Activated T-helper 1 cell treated with anti-CD3 and anti-CD28 coated beads, Interleukin-12 subunit alpha, Interleukin-12 subunit beta, Interleukin-2, Interleukin-4 antibody, amounts not matched to agents 30 ng/mL and 10 ng/mL and 1 ng/mL, durations not matched to agents 14 hours and 24 hours and 36 hours (primary cell): ENCODE data around the gene CNKSR3. TPM values are rescaled to one million over a fixed set of nuclear protein-coding genes. Genes with fewer than 3 reads are reported as not detected.
A peak's percentile ranks its signal among the peaks of the same experiment; 100 is the strongest.

Experiments used
- DNase-seq: peaks from one replicate; pipeline ENCODE4 v3.0.0; 2021; ENCODE audit warnings: low spot score
- H3K27ac Mint-ChIP-seq: one replicate; pipeline ENCODE4 v1.8.0; 2021; ENCODE audit warnings: mild to moderate bottlenecking, mixed read lengths
- H3K27me3 Mint-ChIP-seq: one replicate; pipeline ENCODE4 v1.8.0; 2022; ENCODE audit warnings: mild to moderate bottlenecking, moderate library complexity, mixed read lengths; ENCODE audit not compliant: insufficient read depth
- H3K36me3 Mint-ChIP-seq: one replicate; pipeline ENCODE4 v1.8.0; 2021; ENCODE audit warnings: low read depth, mixed read lengths
- H3K4me1 Mint-ChIP-seq: one replicate; pipeline ENCODE4 v1.8.0; 2021; ENCODE audit warnings: low read depth, mixed read lengths
- H3K4me3 Mint-ChIP-seq: one replicate; pipeline ENCODE4 v1.8.0; 2021; ENCODE audit warnings: mild to moderate bottlenecking, moderate library complexity, mixed read lengths
- H3K9me3 Mint-ChIP-seq: one replicate; pipeline ENCODE4 v1.8.0; 2021; ENCODE audit warnings: mixed read lengths
- intact Hi-C: fragments of 100-400 bp; cut with micrococcal nuclease; formaldehyde crosslinking; loops from one replicate; pipeline ENCODE4 v1.15.1; 2024
- total RNA-seq: library from RNA; stranded (reverse); gene quantifications from 2 replicates; pipeline ENCODE4 v1.2.3, GENCODE V29; 2022

CNKSR3 gene
- total RNA-seq, 1 donor from 2014 or later = not detected

- intact Hi-C loops = no loop called here
- H3K36me3 Mint-ChIP-seq = no peaks in the 10 kb centered on the region
- no peaks in the 10 kb centered on the region for H3K9me3 Mint-ChIP-seq
Observed at GRCh38 chr6:154358019-154358545, 152.4 kb downstream of the CNKSR3 start.

GRCh38 chr6:154356690-154357089 is 153.8 kb downstream of the CNKSR3 start, which contains the start of gene IPCEF1:
Gene IPCEF1 (minus strand): TSS chr6:154356803. CDS start chr6:154265947, 90,856 bp downstream.
- no peak within 1 kb of the TSS for H3K4me3 Mint-ChIP-seq
- DNase-seq = no peak
- H3K4me1 Mint-ChIP-seq = peaks cover 20% of the 10 kb centered on the region
- H3K36me3 Mint-ChIP-seq = no peaks in the 10 kb centered on the region
- H3K27ac Mint-ChIP-seq = no peak within 1 kb of the TSS
- intact Hi-C loops = no loop called here
- H3K27me3 Mint-ChIP-seq = peaks cover 13% of the 10 kb centered on the region
- H3K9me3 Mint-ChIP-seq = no peaks in the 10 kb centered on the region

More at GRCh38 chr6:154358019-154358545, 152.4 kb downstream of the CNKSR3 start:
- Mint-ChIP-seq H3K27me3 (peaks cover 16% of the 10 kb centered on the region), H3K27ac (no peak overlapping the region), H3K4me3 (no peak overlapping the region), H3K4me1 (peaks cover 16% of the 10 kb centered on the region)
- DNase-seq = no peak

DNA sequence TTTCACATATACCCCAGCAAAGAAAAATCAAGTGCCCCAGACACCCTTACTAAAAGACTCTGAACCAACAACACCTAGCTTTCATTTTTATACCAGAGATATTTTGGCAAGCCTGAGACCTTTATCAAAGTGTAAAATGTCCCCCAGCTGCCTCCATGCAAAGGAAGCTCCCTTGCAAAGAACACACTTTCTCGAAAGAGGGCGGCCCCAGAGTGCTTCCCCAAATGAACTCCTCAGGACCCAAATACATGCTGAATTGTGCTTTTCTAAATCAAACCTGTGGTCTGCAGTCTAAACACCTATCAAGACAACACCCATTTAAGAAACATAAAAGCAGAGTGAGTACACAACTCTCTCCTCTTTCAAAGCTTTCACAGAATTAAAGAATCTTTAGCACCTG is 154.4 kb downstream of the CNKSR3 start:
- Mint-ChIP-seq H3K9me3 (no peaks in the 10 kb centered on the region), H3K27ac (no peak overlapping the region), H3K4me1 (peaks cover 20% of the 10 kb centered on the region), H3K4me3 (no peak overlapping the region), H3K36me3 (no peaks in the 10 kb centered on the region), H3K27me3 (peaks cover 17% of the 10 kb centered on the region)
- intact Hi-C loops = no loop called here
- DNase-seq = no peak

DNA sequence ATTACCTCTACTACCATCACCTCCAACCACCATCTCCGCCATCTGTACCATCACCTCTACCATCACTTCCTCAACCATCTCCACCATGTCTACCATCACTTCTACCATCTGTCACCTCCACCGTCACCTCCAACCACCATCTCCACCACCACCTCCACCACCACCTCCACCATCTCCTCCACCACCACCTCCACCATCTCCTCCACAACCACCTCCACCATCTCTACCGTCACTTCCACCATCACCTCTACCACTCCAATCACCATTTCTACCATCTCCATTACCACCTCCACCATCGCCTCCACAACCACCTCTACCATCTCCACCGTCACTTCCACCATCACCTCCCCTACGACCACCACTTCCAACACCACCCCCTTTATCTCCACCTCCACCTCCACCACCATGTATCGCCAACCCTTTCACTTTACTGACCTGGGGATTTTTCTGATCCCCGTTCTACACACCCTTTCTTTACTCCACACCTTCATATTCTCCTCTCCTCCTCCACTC is 156.2 kb downstream of the CNKSR3 start:
- Mint-ChIP-seq H3K27ac (peak overlapping the region; percentile 7), H3K27me3 (peaks cover 19% of the 10 kb centered on the region), H3K9me3 (no peaks in the 10 kb centered on the region), H3K4me3 (no peak overlapping the region), H3K4me1 (peaks cover 20% of the 10 kb centered on the region), H3K36me3 (no peaks in the 10 kb centered on the region)
- no peak for DNase-seq
- intact Hi-C loops = loop anchor here (2.0 to 5.0 kb wide), 3 partner anchors 37 to 198 kb away; no protein-coding TSS in a partner anchor

DNA sequence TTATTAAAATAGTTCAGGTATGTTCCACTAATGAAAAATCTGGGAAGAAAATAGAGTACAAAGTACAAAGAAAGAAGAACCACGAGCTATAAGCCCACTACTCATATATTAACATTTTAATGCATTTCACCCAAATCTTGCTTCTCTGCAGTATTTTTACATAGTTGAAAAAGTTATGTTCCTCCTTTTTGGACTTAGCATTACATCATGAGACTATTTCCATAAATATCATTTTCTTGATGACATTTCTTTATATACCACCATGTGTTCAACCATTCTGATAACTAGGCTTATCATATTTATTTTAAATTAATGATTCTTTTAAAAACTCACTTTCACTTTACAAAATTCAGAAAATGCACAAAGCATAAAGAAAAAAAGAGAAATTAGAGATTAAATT is 156.9 kb downstream of the CNKSR3 start:
- DNase-seq = no peak
- intact Hi-C loops = loop anchor here (1.0 to 5.0 kb wide), 5 partner anchors 36 to 197 kb away; no protein-coding TSS in a partner anchor
- Mint-ChIP-seq H3K9me3 (peaks cover under 1% of the 10 kb centered on the region), H3K36me3 (no peaks in the 10 kb centered on the region), H3K4me3 (no peak overlapping the region), H3K27me3 (peaks cover 19% of the 10 kb centered on the region), H3K27ac (no peak overlapping the region), H3K4me1 (peaks cover 20% of the 10 kb centered on the region)

DNA sequence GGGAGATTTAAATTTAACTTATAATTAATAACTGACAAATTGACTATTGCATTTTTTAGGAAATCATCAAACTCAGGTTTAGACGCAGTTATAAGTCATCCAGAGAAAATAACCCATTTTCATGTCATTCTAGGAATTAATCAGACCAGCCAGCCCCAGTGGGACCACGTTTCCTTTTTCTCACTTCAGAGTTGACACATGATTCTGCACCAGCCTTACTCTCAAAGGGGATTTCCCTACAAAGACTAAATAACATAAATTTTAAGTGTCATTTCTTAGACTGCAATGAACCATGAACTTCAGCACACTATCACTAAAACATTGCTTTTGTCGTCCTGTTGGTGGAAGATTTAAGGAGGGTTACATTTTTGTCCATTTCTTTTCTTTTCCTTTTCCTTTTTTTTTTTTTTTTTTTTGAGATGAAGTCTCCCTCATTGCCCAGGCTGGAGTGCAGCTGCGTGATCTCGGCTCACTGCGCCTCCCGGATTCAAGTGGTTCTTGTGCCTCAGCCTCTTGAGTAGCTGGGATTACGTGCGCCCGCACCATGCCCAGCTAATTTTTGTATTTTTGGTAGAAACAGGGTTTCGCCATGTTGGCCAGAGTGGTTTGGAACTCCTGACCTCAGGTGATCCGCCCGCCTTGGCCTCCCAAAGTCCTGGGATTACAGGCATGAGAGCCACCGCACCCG is 157.4 kb downstream of the CNKSR3 start:
- no peaks in the 10 kb centered on the region for H3K36me3 Mint-ChIP-seq
- no peak overlapping the region for H3K27ac Mint-ChIP-seq
- H3K27me3 Mint-ChIP-seq = peaks cover 19% of the 10 kb centered on the region
- peaks cover 20% of the 10 kb centered on the region for H3K4me1 Mint-ChIP-seq
- H3K4me3 Mint-ChIP-seq = no peak overlapping the region
- H3K9me3 Mint-ChIP-seq = peaks cover 6% of the 10 kb centered on the region
- intact Hi-C loops = loop anchor here (1.0 to 5.0 kb wide), 4 partner anchors 36 to 123 kb away; no protein-coding TSS in a partner anchor
- no peak for DNase-seq

GRCh38 chr6:154350293-154350692 is 160.2 kb downstream of the CNKSR3 start:
- Mint-ChIP-seq H3K4me3 (no peak overlapping the region), H3K27me3 (peaks cover 14% of the 10 kb centered on the region), H3K4me1 (peaks cover 19% of the 10 kb centered on the region), H3K27ac (no peak overlapping the region), H3K9me3 (peaks cover 20% of the 10 kb centered on the region), H3K36me3 (no peaks in the 10 kb centered on the region)
- no peak for DNase-seq
- intact Hi-C loops = loop anchor here (5.0 kb wide), 1 partner anchor 33 kb away; no protein-coding TSS in a partner anchor

DNA sequence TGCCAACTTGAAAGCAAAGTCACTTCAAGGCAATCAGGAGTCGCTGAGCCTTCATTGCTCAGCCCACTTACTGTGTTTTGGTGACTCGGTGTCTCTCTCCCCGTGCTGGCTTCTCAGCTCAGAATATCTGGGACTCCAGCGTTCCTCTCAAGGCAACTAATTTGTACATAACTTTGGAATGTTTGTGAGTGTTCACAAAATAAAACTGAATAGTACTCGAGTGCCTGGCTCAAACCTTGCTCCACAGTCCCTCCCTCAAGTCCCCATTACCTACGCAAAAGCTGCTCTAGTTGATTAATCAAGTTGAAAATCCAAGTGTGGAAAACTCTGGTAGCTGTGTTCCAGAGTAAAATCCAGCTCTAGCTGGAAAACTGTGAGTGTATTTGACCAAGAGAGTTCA is 162.5 kb downstream of the CNKSR3 start:
- no peak for DNase-seq
- peaks cover 15% of the 10 kb centered on the region for H3K27me3 Mint-ChIP-seq
- H3K36me3 Mint-ChIP-seq = no peaks in the 10 kb centered on the region
- no peak overlapping the region for H3K27ac Mint-ChIP-seq
- peaks cover 31% of the 10 kb centered on the region for H3K9me3 Mint-ChIP-seq
- peaks cover 3% of the 10 kb centered on the region for H3K4me1 Mint-ChIP-seq
- intact Hi-C loops = no loop called here
- no peak overlapping the region for H3K4me3 Mint-ChIP-seq

DNA sequence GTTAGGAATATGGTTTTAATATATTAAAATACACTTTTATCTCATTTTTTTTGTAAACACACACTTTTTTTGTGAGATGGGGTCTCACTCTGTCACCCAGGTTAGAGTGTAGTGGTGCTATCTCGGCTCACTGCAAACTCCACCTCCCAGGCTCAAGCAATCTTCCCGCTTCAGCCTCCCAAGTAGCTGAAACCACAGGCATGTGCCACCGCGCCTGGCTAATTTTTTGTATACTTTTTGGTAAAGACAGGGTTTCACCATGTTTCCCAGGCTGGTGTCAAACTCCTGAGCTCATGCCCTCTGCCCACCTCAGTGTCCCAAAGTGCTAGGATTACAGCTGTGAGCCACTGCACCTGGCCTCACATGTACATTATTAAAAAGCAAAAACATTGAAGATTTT is 164.7 kb downstream of the CNKSR3 start:
- no peak overlapping the region for H3K27ac Mint-ChIP-seq
- peaks cover 9% of the 10 kb centered on the region for H3K27me3 Mint-ChIP-seq
- intact Hi-C loops = no loop called here
- no peaks in the 10 kb centered on the region for H3K36me3 Mint-ChIP-seq
- H3K9me3 Mint-ChIP-seq = peaks cover 31% of the 10 kb centered on the region
- H3K4me1 Mint-ChIP-seq = no peaks in the 10 kb centered on the region
- DNase-seq = no peak
- H3K4me3 Mint-ChIP-seq = no peak overlapping the region

- H3K9me3 Mint-ChIP-seq = peaks cover 31% of the 10 kb centered on the region
- no peak overlapping the region for H3K4me3 Mint-ChIP-seq
- H3K27me3 Mint-ChIP-seq = peaks cover 4% of the 10 kb centered on the region
- DNase-seq = no peak
- H3K36me3 Mint-ChIP-seq = no peaks in the 10 kb centered on the region
- H3K4me1 Mint-ChIP-seq = no peaks in the 10 kb centered on the region
- intact Hi-C loops = no loop called here
- H3K27ac Mint-ChIP-seq = no peak overlapping the region
Observed at GRCh38 chr6:154343473-154344308, 166.8 kb downstream of the CNKSR3 start.

GRCh38 chr6:154341871-154342270 is 168.6 kb downstream of the CNKSR3 start:
- intact Hi-C loops = no loop called here
- H3K27me3 Mint-ChIP-seq = peaks cover 4% of the 10 kb centered on the region
- H3K36me3 Mint-ChIP-seq = no peaks in the 10 kb centered on the region
- H3K4me1 Mint-ChIP-seq = no peaks in the 10 kb centered on the region
- no peak overlapping the region for H3K27ac Mint-ChIP-seq
- DNase-seq = no peak
- no peak overlapping the region for H3K4me3 Mint-ChIP-seq
- peaks cover 21% of the 10 kb centered on the region for H3K9me3 Mint-ChIP-seq

GRCh38 chr6:154341336-154341735 is 169.1 kb downstream of the CNKSR3 start:
- H3K27ac Mint-ChIP-seq = no peak overlapping the region
- H3K4me3 Mint-ChIP-seq = no peak overlapping the region
- DNase-seq = no peak
- peaks cover 15% of the 10 kb centered on the region for H3K9me3 Mint-ChIP-seq
- intact Hi-C loops = no loop called here
- no peaks in the 10 kb centered on the region for H3K4me1 Mint-ChIP-seq
- H3K36me3 Mint-ChIP-seq = no peaks in the 10 kb centered on the region
- H3K27me3 Mint-ChIP-seq = peaks cover 4% of the 10 kb centered on the region
